ENCODE results near the gene IGFL1. TPM values are rescaled to one million over a fixed set of nuclear protein-coding genes. Genes with fewer than 3 reads are reported as not detected.

Gene IGFL1
- total and polyA plus RNA-seq, 2 donors (not counting 1 experiment from before 2014, with no cell fraction given) = 0.15 TPM; not detected in 1

- intact Hi-C loops (cut with micrococcal nuclease) = no loop called here
- Mint-ChIP-seq H3K27me3 (peaks cover 60% of the 10 kb centered on the region), H3K27ac (no peak overlapping the region), H3K4me3 (no peak overlapping the region), H3K9me3 (ENCODE audit: insufficient read depth) (no peaks in the 10 kb centered on the region), H3K4me1 (no peaks in the 10 kb centered on the region)
- ChIA-PET CTCF (no interaction called here), POLR2A (no interaction called here)
- Histone ChIP-seq H3K9ac (ENCODE audit: low read length) (no peak overlapping the region), H2AFZ (ENCODE audit: insufficient read depth, low read depth, low read length, poor library complexity, severe bottlenecking) (no peak overlapping the region), H3K36me3 (replicated peaks in 1 of 2; ENCODE audit: control extremely low read depth in 1 of 2, control insufficient read depth in 1 of 2, extremely low read depth in 1 of 2, insufficient read depth in 2 of 2, low read length in 1 of 2) (no peaks in the 10 kb centered on the region), H3K4me1 (ENCODE audit: control insufficient read depth in 2 of 2, insufficient read depth in 2 of 2, low read length in 2 of 2) (no peaks in the 10 kb centered on the region), H3K9me3 (ENCODE audit: control extremely low read depth in 1 of 3, control insufficient read depth in 2 of 3, insufficient read depth in 1 of 3, low read length in 2 of 3) (no peaks in the 10 kb centered on the region), H3K4me2 (replicated peaks; ENCODE audit: low read depth, low read length, poor library complexity, severe bottlenecking) (no peak overlapping the region), H3K27me3 (replicated peaks in 1 of 4; ENCODE audit: control extremely low read depth in 1 of 4, control insufficient read depth in 3 of 4, insufficient read depth in 4 of 4, low read length in 3 of 4) (peaks cover 0 to 10% (median 0%) of the 10 kb centered on the region in 4 experiments), H3K79me2 (ENCODE audit: control insufficient read depth, insufficient read depth, low read length) (no peaks in the 10 kb centered on the region), H4K20me1 (ENCODE audit: control insufficient read depth, insufficient read depth, low read length, poor library complexity, severe bottlenecking) (no peaks in the 10 kb centered on the region), H3K4me3 (ENCODE audit: control extremely low read depth in 1 of 5, extremely low read depth in 1 of 5, insufficient read depth in 1 of 5, low read depth in 2 of 5, low read length in 4 of 5) (no peak overlapping the region), H3K27ac (ENCODE audit: low read length in 2 of 2) (no peak overlapping the region)
- ATAC-seq (ENCODE audit: low read depth) (no peak), DNase-seq (no peak)
- no peak for TF ChIP-seq CTCF (IDR thresholded peaks at IDR 0.05)
- TF ChIP-seq EZH2 (IDR thresholded peaks at IDR 0.05; ENCODE audit: borderline replicate concordance, insufficient read depth, low read depth, low read length, poor library complexity, severe bottlenecking) = no peak
- 85% methylated on average over 2 of the region's 3 CpGs for WGBS (ENCODE audit: insufficient coverage)
Observed at GRCh38 chr19:46198756-46199155, 30.8 kb upstream of the IGFL1 start.

- no peaks in the 10 kb centered on the region for H3K9me3 Mint-ChIP-seq (ENCODE audit: insufficient read depth)
Observed at GRCh38 chr19:46201454-46202310, 27.9 kb upstream of the IGFL1 start.

More at GRCh38 chr19:46201454-46202310, 27.9 kb upstream of the IGFL1 start:
- Histone ChIP-seq H3K79me2 (ENCODE audit: control insufficient read depth, insufficient read depth, low read length) (no peaks in the 10 kb centered on the region), H3K9me3 (ENCODE audit: control extremely low read depth in 1 of 3, control insufficient read depth in 2 of 3, insufficient read depth in 1 of 3, low read length in 2 of 3) (no peaks in the 10 kb centered on the region), H4K20me1 (ENCODE audit: control insufficient read depth, insufficient read depth, low read length, poor library complexity, severe bottlenecking) (no peaks in the 10 kb centered on the region), H3K4me3 (ENCODE audit: control extremely low read depth in 1 of 5, extremely low read depth in 1 of 5, insufficient read depth in 1 of 5, low read depth in 2 of 5, low read length in 4 of 5) (no peak overlapping the region), H3K27ac (ENCODE audit: low read length in 2 of 2) (no peak overlapping the region), H3K9ac (ENCODE audit: low read length) (no peak overlapping the region), H2AFZ (ENCODE audit: insufficient read depth, low read depth, low read length, poor library complexity, severe bottlenecking) (no peak overlapping the region), H3K36me3 (replicated peaks in 1 of 2; ENCODE audit: control extremely low read depth in 1 of 2, control insufficient read depth in 1 of 2, extremely low read depth in 1 of 2, insufficient read depth in 2 of 2, low read length in 1 of 2) (no peaks in the 10 kb centered on the region), H3K4me1 (ENCODE audit: control insufficient read depth in 2 of 2, insufficient read depth in 2 of 2, low read length in 2 of 2) (no peaks in the 10 kb centered on the region), H3K27me3 (replicated peaks in 1 of 4; ENCODE audit: control extremely low read depth in 1 of 4, control insufficient read depth in 3 of 4, insufficient read depth in 4 of 4, low read length in 3 of 4) (peaks cover 0 to 8% (median 0%) of the 10 kb centered on the region in 4 experiments), H3K4me2 (replicated peaks; ENCODE audit: low read depth, low read length, poor library complexity, severe bottlenecking) (no peak overlapping the region)
- TF ChIP-seq EZH2 (IDR thresholded peaks at IDR 0.05; ENCODE audit: borderline replicate concordance, insufficient read depth, low read depth, low read length, poor library complexity, severe bottlenecking) (no peak), CTCF (IDR thresholded peaks at IDR 0.05) (no peak)
- peaks cover 52% of the 10 kb centered on the region for H3K27me3 Mint-ChIP-seq
- WGBS (ENCODE audit: insufficient coverage) = 90% methylated on average over 15 of the region's 16 CpGs
- DNase-seq (no peak), ATAC-seq (ENCODE audit: low read depth) (no peak)
- intact Hi-C loops (cut with micrococcal nuclease) = no loop called here
- H3K4me1 Mint-ChIP-seq = no peaks in the 10 kb centered on the region
- ChIA-PET CTCF (no interaction called here), POLR2A (no interaction called here)
- H3K4me3 Mint-ChIP-seq = no peak overlapping the region
- no peak overlapping the region for H3K27ac Mint-ChIP-seq

All from B cell (primary cell).